SU-DHL-6 (cell line): ENCODE data around the gene FBXL16.

Experiments
- H2AFZ ChIP-seq: fragments of 200-600 bp; sonication (generic); 2 replicates; pipeline ENCODE4 v1.6.1; 2014; ENCODE audit warnings: low read depth, mild to moderate bottlenecking, moderate library complexity, mixed read lengths, antibody characterized with exemption, low read length; ENCODE audit not compliant: severe bottlenecking
- H3F3A ChIP-seq: fragments of 200-600 bp; shearing (Covaris generic); 2 replicates; pipeline ENCODE4 v1.6.0; 2016; ENCODE audit warnings: antibody characterized with exemption, mild to moderate bottlenecking; ENCODE audit not compliant: insufficient read depth
- H3K27ac ChIP-seq: fragments of 200-600 bp; sonication (generic); 2 replicates; pipeline ENCODE4 v1.5.1; 2016; ENCODE audit warnings: low read depth, mild to moderate bottlenecking, low read length, moderate library complexity, mixed read lengths
- H3K27me3 ChIP-seq: fragments of 200-600 bp; sonication (generic), shearing (Covaris generic); 2 replicates; pipeline ENCODE4 v1.6.0; 2014; ENCODE audit warnings: mild to moderate bottlenecking, low read length
- H3K36me3 ChIP-seq: fragments of 200-600 bp; sonication (generic); 2 replicates; pipeline ENCODE4 v1.6.1; 2014; ENCODE audit warnings: mild to moderate bottlenecking, low read length, mixed read lengths
- H3K4me2 ChIP-seq: fragments of 300-600, 200-600 bp; shearing (Covaris generic), sonication (generic); 2 replicates; pipeline ENCODE4 v1.6.0; 2014; ENCODE audit warnings: low read length, low read depth, mild to moderate bottlenecking; ENCODE audit not compliant: poor library complexity, severe bottlenecking
- H3K4me3 ChIP-seq: fragments of 200-600 bp; sonication (generic); 2 replicates; pipeline ENCODE4 v1.5.1; 2014; ENCODE audit warnings: antibody characterized with exemption, low read length, mild to moderate bottlenecking, mixed read lengths; ENCODE audit not compliant: insufficient read depth, poor library complexity, severe bottlenecking
- H3K79me2 ChIP-seq: fragments of 200-600 bp; sonication (generic); 2 replicates; pipeline ENCODE4 v1.6.1; 2014; ENCODE audit warnings: mild to moderate bottlenecking, low read length, moderate library complexity; ENCODE audit not compliant: insufficient read depth
- H3K9ac ChIP-seq: fragments of 200-600 bp; sonication (generic); 2 replicates; pipeline ENCODE4 v1.7.0; 2014; ENCODE audit warnings: mild to moderate bottlenecking, low read length
- H3K9me2 ChIP-seq: fragments of 200-600 bp; sonication (generic); replicated peaks from 2 replicates; pipeline ENCODE4 v1.6.1; 2014; ENCODE audit warnings: low read length; ENCODE audit not compliant: insufficient read depth
- H3K9me3 ChIP-seq: fragments of 200-600 bp; sonication (generic); 2 replicates; pipeline ENCODE4 v1.6.1; 2014; ENCODE audit warnings: low read length, mixed read lengths; ENCODE audit not compliant: insufficient read depth
- H4K20me1 ChIP-seq: fragments of 200-600 bp; sonication (generic); 2 replicates; pipeline ENCODE4 v1.6.1; 2014; ENCODE audit warnings: low read depth, mild to moderate bottlenecking, antibody characterized with exemption, low read length, moderate library complexity, mixed read lengths
- CTCF ChIP-seq: fragments of 200-600 bp; sonication (generic); IDR thresholded peaks from one replicate; pipeline ENCODE4 v1.5.1; 2017; ENCODE audit warnings: antibody characterized with exemption, mild to moderate bottlenecking, low read length, moderate library complexity; ENCODE audit not compliant: insufficient read depth, poor library complexity, severe bottlenecking
- EZH2phosphoT487 ChIP-seq: fragments of 200-600 bp; sonication (generic), shearing (Covaris generic); conservative IDR thresholded peaks from 2 replicates; pipeline ENCODE4 v1.6.1; 2018; ENCODE audit warnings: mild to moderate bottlenecking, antibody characterized with exemption, low read length, moderate library complexity, mixed read lengths

Gene FBXL16

GRCh38 chr16:726438-727290 lies 21.1 kb upstream of the FBXL16 start, which contains the start of the genes CCDC78 and HAGHL:
TSS of gene CCDC78 (minus strand) at chr16:726443. CDS start at chr16:726367, 76 bp downstream.
TSS of gene HAGHL (plus strand) at chr16:727106. CDS start at chr16:727510, 404 bp downstream.
- Histone ChIP-seq H3K9ac (peak within 1 kb of the TSS; percentile 84), H3K27ac (peak within 1 kb of the TSS; percentile 75)

GRCh38 chr16:726188-726437 lies 20.5 kb upstream of the FBXL16 start:
- Histone ChIP-seq H3K27me3 (no peaks in the 10 kb centered on the region), H3F3A (peaks cover 20% of the 10 kb centered on the region), H3K79me2 (no peaks in the 10 kb centered on the region), H3K4me3 (no peak overlapping the region), H3K9me2 (no peaks in the 10 kb centered on the region), H3K9ac (peak overlapping the region; percentile 84), H3K36me3 (no peaks in the 10 kb centered on the region), H3K9me3 (no peaks in the 10 kb centered on the region), H4K20me1 (no peaks in the 10 kb centered on the region; the same call in 1 of the 2 replicates), H2AFZ (no peak overlapping the region), H3K4me2 (peak overlapping the region; percentile 85), H3K27ac (peak overlapping the region; percentile 75)
- TF ChIP-seq CTCF (no peak), EZH2phosphoT487 (no peak)

More at GRCh38 chr16:726438-727290, 21.1 kb upstream of the FBXL16 start, which contains the start of the genes CCDC78 and HAGHL:
- no peak within 1 kb of the TSS for H2AFZ ChIP-seq
- H3K4me3 ChIP-seq, result peak within 1 kb of the TSS; percentile 86
- H3K9me2 ChIP-seq, result no peaks in the 10 kb centered on the region
- peak within 1 kb of the TSS; percentile 85 for H3K4me2 ChIP-seq
- H3K27me3 ChIP-seq, result no peaks in the 10 kb centered on the region
- H4K20me1 ChIP-seq, result no peaks in the 10 kb centered on the region; the same call in 1 of the 2 replicates
- H3K79me2 ChIP-seq, result no peaks in the 10 kb centered on the region
- no peaks in the 10 kb centered on the region for H3K36me3 ChIP-seq
- no peak for TF ChIP-seq CTCF
- TF ChIP-seq EZH2phosphoT487, result no peak
- H3F3A ChIP-seq, result peaks cover 20% of the 10 kb centered on the region
- no peaks in the 10 kb centered on the region for H3K9me3 ChIP-seq

- Histone ChIP-seq H3K27ac (peak overlapping the region; percentile 75), H3K4me3 (no peak overlapping the region), H3K9me2 (no peaks in the 10 kb centered on the region), H3K9ac (no peak overlapping the region), H3K79me2 (no peaks in the 10 kb centered on the region), H3K27me3 (no peaks in the 10 kb centered on the region), H3F3A (peaks cover 20% of the 10 kb centered on the region), H4K20me1 (no peaks in the 10 kb centered on the region; the same call in 1 of the 2 replicates), H3K4me2 (no peak overlapping the region), H2AFZ (no peak overlapping the region), H3K9me3 (no peaks in the 10 kb centered on the region), H3K36me3 (no peaks in the 10 kb centered on the region)
- TF ChIP-seq CTCF (no peak), EZH2phosphoT487 (no peak)
Observed at GRCh38 chr16:725463-726187, 20.0 kb upstream of the FBXL16 start.
